GM18909 (cell line): ENCODE results near the gene HERC2.

ENCODE experiments used
- ATAC-seq: cut with Tn5 transposase; IDR thresholded peaks from one replicate; pipeline ENCODE4 v1.9.1; 2021; ENCODE audit warnings: mild to moderate bottlenecking; ENCODE audit not compliant: unreplicated experiment, poor library complexity

HERC2 gene

DNA sequence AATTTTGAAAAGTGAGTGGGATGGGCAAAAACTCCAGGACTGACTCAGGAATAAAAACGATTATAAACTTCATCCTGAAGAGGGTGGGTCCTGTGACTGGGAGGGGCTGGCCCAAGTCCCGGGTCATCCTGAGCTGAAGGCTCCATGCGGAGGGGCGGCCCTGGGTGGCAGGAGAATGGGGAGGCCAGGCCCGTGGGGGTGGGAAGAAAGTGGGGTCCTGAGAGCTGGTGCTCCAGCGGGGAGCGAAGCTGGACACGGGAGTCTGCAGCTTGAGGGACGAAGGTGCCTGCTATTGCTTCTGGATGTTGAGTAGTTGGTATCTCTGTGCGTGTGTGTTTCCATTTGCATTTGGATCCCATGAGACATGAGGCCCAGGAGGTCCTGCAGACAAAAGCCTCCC is 218.1 kb downstream of the HERC2 start:
- no peak for ATAC-seq

DNA sequence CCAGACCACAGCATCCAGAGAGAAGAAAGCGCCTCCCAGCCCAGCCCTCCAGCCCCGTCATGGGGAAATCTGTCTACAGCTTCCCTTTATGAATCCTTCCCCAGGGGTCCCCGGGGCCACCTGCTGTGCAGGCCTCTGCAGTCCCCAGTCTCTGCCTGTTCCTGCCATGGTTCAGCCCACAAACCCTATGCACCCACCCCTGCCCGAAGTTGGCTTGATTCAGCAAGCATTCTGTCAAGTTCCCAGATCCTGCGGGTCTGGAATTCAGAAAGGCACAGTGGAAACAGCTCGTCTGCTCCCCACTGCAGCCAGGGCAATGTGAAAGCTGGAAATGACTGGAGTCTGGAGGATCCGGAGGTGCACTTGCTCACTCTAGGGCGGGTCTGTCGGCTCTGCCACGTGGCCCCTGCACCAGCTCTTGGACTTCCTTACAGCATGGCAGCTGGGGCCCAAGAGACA is 220.0 kb downstream of the HERC2 start:
- ATAC-seq: no peak

DNA sequence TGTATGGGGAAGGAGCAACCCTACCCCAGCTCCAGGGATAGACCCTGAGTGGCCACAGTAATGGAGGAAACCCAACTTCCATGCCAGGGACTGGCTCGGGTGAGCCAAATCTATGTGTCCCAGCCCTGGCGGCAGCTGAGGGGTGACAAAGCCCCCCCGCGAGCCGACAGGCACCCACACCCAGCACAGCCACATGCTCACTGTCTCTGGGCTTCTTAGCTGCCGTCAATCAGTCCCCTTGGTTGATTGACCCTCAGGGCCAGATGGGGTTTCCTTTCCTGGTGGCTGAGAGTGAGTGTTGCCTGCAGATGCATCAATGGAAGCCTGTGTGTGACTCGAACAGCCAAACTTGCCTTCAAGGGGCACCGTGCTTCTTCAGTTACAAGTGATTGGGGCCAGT is 220.8 kb downstream of the HERC2 start:
- ATAC-seq: no peak

DNA sequence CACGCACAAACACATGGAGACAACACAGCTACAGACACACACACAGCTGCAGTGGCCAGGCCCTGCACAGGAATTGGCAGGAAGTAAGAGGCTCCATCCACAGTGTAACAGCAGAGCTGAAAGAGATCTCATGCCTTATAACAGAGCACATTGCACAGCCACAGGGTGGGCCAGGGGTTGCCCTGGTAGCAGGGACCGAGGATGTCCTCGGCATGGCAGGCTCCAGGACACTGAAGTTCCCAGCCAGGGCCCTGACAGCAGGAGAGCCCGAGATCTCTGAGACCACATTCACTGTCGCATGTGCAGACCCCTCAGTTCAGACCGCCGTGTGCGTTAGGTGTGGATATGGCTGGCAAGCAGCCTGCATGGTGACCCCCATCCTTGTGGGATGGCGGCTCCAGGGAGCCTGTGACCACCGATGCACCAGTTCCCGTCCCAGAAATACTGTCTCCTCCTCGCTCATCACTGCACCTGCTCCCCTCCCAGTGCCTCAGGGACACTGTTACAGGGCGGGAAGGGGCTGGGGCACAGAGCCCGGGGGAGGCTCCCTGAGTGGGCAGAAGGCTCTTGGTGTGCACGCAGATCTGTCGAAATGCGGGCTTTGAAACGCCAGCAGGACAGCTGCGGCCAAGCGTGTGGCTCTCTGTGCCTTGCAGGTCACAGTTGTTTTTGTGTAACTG is 221.3 kb downstream of the HERC2 start:
- ATAC-seq: no peak

DNA sequence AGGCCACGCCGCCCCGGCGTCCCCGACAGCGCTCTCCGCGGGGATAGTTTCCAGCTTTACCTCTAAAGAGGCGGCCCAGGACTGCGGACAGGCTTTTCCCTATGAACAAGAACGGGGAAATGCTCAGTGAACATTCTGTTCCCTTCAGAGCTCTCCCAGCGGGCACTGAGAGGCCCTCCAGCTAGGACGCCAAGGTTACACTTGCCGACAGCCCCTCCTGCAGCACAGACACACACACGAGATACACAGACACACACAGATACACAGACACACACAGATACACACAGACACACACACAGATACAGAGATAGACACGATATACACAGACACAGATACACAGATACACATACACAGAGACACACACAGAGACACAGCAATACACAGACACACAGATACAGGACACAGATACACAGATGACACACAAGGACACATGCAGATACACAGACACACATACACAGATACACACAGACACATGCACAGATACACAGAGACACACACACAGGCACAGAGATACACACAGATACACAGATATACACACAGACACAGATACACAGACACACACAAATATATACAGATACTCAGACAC is 222.3 kb downstream of the HERC2 start:
- no peak for ATAC-seq

DNA sequence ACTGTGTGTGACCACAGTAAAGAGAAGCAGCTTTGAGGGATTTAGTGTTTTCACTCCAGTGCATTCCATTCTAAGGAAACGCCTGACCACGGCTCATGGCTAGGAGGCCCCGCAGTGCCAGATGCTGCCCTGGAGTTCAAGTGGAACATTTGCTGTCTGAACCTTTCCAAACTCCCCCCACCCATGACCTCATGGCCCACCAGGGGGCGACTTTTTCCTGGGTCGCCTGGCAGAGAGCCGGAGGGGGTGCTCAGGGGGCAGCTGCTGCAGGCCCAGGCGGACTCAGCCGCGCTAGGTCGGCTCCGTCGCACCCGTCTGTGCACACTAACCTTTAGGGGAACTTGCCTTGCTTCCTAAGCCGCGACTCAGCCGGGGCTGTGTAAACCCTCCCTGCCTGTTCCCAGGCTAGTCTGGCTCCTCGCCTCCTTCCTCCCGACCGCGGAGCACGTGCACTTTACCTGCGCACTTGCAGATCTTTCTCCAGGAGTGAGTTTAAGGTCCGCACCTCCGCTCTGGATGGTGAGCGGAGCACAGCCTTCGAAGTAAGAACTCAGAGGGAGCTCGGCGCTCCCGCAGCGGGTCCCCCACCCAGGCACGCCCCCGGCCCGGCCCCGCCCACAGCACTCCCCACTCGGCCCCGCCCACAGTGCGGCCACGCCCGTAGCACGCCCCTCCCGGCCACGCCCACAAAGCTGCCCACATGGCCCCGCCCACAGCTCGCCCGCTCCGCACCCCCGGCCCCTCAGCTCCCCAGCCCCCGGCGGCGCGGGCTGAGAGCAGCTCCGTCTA is 223.0 kb downstream of the HERC2 start, which contains the start of gene OCA2:
Gene OCA2, minus strand, starts transcription at position 550 of the 789 bp plus-strand sequence. CDS start 17,441 bp downstream, outside the sequence.
- ATAC-seq: no peak

DNA sequence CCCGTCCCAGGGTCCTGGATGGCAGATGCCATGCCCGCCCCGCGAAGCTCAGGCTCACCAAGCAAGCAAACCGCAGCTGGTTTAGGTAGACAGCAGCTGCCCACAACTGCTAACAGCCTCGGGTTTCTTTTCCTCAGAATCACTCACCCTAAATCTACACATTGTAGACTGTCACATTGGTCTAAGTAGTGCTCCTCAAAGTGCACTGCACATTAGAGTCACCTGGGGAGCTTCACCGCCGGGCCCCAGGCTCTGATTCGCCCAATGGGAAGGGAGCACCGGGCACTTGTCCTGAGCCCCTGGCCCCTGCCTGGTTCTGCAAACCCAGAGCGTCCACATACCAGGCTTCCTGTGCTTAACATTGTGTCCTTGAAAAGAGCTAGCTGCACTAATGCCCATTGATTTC is 223.6 kb downstream of the HERC2 start:
- ATAC-seq: no peak

DNA sequence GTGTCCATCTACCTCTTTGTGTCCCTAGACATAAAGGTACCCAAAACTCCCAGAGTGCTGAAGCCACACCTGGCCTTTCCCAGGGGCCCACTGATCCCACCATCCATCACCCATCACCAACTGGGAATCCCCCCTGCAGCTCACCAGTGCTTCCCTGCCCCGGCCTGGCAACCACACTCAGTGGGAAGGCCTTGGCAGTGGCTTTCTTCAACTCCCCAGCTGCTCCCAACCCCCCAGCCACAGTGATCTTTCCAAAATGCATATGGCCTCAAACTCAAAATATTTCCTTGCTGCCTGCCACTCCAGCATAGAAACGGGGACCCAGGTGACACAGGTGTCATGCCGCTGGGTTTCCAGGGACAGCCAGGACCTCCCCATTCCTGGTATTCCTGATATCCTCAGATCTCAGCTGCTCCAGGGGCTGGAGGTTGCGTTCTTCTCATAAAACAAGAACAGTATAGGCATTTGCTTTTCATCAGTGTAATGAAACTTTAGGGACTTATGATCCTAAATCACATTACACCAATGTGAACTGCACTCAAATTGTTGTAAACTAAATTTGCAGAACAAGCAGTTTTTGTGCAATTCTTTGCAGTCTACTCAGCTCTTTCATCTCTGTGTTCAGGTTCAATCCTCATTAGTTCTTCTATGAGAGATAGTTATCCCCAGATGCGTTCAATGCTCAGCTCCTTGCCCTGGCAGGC is 224.2 kb downstream of the HERC2 start:
- ATAC-seq: no peak

DNA sequence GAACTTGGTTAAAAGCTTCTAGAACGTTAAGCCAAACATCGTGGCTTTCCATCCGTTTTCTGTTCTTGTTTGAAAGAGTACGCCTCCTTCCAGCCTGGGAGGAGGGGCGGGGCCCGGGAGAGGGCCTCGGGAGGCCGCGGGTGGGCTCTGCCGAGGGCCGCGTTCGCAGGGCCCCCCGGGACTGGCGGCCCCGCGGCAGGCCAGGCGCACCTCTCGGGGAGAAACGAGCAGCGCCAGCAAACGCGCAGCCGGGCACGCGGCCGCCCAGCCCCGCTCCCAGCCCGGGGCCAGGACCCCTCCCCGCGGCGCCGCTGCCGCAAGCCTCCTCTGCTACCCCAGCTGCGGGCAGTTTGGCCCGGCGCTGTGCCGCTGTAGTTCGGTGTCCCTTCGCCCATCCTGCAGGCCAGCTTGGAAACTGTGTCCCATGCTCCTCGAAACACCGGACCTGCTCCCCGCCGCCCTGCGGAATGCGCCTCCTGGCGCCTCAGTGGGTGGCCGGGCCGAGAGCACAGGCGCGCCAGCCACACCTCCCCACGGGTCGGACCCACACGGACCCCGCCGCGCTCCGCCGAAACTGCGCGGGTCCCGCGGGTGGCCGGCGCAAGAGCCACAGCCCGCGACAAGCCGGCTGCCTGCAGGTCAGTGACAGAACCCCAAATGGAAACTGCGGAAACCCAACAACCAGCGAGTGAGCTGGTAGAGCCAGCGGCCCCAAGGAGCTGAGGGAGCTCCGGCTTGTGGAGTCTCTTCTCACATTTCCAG is 225.1 kb downstream of the HERC2 start:
- ATAC-seq: no peak

DNA sequence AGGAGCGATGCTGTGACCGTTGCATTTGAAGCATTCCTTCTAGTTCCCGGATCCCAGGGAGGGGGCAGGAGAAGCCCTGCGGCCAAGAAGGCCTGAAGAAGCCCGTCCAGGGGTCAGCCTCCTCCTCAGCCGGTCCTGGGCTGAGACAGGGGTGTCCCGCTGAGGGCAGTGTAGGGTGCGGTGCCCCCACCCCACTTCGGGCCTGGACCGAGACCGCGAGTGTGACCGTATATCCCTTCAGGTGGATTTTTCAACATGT is 225.6 kb downstream of the HERC2 start:
- ATAC-seq: no peak

DNA sequence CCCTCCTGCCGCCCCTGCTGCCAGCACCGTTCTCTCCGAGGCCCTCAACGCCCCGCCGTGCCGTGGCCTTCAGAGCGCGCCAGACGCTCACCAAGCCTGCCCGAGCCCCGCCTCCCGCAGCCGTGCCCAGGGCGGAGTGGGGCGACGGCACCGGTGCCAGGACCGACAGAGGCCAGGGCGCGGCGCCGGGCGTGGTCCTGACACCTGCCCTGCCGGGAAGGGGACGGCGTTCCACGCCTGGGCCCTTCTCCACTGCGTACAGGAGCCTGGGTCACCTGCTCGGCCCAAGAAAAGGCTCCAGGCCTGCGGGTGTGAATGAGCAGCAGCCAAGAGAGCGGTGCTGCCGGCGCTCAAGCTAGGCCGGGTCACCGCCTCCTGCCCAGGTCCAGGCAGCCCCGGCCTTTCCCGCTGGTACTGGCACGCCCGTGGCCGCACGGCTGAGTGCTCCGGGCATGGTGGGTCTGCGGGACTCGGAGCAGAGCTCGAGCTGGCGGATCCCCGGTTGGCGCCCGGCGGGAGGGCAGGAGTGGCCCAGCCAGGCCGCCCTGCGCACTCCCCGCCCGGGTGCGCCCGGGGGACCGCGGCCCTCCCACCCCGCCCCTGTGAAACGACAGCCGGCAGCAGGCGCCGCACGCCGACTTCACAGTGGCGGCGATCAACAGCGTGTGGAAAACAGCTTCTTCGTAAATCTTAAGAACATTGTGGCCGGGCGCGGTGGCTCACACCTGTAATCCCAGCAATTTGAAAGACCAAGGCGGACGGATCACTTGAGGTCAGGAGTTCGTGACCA is 227.1 kb downstream of the HERC2 start:
- ATAC-seq: no peak

DNA sequence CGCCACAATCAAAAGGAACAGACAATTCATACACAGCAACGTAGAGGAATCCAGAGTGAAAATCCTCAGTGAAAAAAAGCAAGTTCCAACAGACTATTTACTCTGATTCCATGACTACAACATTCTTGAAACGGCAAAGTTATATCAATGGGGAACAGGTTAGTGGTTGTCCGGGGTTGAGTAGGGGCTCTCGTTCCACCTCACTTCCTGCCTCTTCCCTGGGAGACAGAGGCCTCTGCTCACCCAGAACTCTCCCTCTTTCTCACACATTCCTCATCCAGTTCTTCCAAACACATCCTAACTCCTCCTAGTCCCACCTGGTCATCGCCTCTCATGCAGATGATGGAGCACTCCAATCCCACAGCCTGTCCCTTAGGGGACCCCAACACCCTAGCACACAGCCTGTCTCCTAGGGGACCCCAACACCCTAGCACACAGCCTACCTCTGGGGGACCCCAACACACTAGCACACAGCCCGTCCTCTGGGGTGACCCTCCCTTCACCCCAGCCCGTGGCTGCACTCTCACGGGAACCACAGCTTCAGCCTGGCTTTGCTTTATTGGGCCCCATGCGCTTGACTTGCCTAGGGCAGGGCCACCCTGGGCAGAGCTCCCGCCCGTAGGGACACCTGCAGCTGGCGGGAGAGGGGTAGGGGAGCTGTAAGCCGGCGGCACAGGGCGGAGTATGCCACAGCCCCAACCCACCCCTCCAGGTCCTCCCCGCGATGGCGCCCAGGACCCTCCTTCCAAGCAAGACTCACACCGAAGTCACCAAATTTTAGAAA is 228.0 kb downstream of the HERC2 start:
- no peak for ATAC-seq

DNA sequence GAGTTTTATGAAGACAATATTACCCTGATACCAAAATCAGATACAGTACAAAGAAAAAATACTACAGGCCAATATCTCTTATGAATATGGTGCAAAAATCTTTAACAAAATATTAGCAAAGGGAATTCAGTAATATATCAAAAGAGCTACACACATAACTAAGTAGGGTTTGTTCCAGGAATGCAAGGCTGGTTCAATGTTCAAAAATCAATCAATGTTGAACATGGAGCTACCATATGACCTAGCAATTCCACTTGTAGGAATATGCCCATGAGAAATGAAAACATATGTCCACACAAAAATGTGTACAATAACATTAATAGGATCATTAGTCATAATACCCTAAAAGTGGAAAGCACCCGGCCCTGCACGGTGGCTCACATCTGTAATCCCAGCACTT is 230.7 kb downstream of the HERC2 start:
- no peak for ATAC-seq

DNA sequence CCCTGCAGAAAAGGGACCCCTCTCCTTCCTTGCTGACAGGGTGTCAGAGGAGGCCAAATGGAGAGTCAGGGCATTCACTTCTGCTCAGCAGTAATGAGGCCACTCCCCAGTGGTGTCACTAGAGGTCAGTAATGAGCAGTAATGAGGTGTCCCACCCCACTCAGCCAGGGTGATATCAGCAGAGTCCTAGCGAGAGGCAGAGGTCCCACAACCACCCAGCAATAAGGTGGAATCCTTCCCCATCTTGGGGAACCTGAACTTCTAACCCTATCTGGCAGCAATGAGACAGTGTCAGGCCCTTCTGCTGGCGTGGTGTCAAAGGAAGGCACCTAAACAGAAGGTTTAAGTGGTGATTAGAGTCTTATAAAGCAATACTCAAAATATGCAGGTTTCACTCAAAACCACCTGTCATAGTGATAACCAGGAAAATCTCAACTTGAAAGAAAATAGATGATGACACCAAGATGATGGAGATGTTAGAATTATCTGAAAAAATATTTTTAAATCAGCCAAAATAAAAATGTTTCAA is 235.7 kb downstream of the HERC2 start:
- peak; percentile 99 for ATAC-seq

DNA sequence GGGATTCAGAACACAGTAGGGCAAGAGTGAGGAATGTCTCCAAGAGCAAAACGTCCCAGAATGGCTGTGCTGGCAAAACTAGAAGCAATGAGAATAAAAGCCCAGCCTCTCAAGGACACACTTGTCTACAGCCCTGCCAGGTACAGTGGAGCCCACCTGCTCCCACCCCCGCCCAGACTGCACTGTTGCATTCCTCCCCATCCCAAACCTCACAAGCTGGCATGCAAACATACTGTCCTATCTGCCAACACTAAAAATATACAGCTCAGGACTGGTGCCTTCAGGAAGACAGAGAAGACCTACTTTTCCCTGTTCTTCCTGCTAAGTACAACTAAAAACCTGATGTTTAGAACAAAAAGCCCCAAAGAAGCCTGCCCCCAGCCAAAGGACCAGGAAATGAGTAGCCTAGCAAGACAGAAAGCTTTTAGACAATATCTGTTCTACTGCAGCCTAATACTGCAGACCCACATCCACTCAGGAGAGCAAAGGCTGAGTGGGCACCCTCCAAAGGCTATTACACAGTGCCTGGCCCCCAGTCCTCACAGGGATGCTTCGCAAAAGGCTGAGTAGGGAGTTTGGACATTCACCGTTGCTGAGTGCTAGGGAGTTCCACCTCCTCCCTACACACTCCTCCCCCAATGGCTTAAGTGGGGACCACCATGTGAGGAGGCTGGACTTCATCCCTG is 236.3 kb downstream of the HERC2 start:
- peak; percentile 27 for ATAC-seq

DNA sequence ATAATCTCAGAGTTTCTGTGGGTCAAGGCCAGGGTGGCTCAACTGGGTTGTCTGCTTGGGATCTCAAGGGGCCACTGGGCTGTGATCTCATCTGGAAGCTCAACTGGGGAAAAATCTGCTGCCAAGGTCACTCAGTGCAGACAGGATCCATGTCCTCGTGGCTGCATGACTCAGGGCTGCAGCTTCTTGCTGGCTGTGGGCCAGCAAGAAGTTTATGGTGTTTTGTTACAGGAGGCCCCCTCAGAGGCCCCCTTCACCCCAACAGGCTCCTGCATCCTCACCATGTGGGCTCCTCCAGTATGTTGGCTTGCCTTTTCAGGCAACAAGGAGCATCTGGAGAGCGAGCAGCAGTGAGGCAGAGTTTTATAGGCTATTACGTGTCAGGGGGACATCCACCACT is 237.4 kb downstream of the HERC2 start:
- ATAC-seq: no peak

DNA sequence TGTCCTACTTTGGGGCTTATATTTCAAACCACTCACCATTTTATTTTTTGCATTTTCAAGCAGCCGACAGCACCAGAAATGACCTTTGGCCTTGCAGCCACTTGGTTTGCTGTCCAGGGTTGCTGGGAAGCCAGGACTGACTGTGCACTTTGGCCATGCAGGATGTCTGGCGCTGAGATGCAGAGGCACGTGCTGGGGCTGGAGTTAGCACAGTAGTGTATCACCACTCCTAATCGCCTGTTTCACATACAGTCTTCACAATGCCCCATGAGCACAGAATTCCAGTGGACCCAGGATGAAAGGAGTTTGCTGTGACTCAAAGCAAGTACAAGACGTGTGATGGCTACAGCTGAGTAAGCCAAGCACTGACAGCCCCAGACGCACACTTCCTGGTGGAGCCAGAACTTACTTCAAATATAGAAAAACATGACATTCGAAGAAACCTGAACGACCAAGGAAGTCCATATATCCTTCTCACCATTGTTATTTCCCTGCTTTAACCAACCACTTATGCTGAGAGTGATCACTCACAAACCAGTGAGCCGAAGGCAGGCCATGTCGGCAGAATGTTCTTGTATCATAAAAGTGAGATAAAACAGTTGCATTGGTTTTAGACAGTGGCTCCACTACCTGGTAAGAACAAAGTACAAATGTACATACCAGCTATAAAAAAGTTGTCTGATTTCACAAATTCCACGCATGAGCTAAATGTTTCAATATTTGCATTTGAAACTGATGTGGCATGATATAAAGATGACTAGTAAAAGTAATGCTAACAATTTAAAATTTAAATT is 238.9 kb downstream of the HERC2 start:
- ATAC-seq: no peak
